Left lobe of liver (tissue), 2 donors: ENCODE results near the gene MIER1. TPM values are rescaled to one million over a fixed set of nuclear protein-coding genes. Genes with fewer than 3 reads are reported as not detected.
"Not testable (repeated sequence)": the region's sequence is repeated elsewhere in the genome, so short reads cannot be mapped to it uniquely, and the experiment has no call there.

Source experiments
- ATAC-seq: fragments of 200-7000 bp; cut with Tn5 transposase; one replicate; pipeline ENCODE4 v1.9.1; 2020; ENCODE audit warnings: mild to moderate bottlenecking, moderate library complexity
- DNase-seq: peaks from one replicate; pipeline ENCODE4 v3.0.0-alpha.2; 2020; ENCODE audit warnings: low spot score
- total RNA-seq: library from RNA; stranded (reverse); gene quantifications from one replicate; pipeline ENCODE4 v1.2.1, GENCODE V29; 2021
- donor health status: DM: no; HTN: no; CAD: no; lungs with moderate emphysema.
- donor health status: DM: no; HTN: yes; CAD: no.

Gene MIER1
- total RNA-seq: 12.7 TPM

- ATAC-seq (peak; percentile 93), DNase-seq (peak; percentile 98)
These were observed at the start of gene MIER1, which contains the start of gene DNAI4 for GRCh38 chr1:66924756-66925557. MIER1 (plus strand) TSS chr1:66924990; CDS start chr1:66925029, 39 bp downstream. DNAI4 (minus strand) TSS chr1:66924856; CDS start chr1:66924831, 25 bp downstream.

- ATAC-seq (no peak), DNase-seq (no peak)
These were observed 48.1 kb upstream of the MIER1 start for GRCh38 chr1:66876664-66877063.

GRCh38 chr1:66889030-66889429, 35.8 kb upstream of the MIER1 start:
- ATAC-seq: no peak
- DNase-seq: no peak

- DNase-seq (no peak), ATAC-seq (no peak)
These were observed 34.2 kb upstream of the MIER1 start for GRCh38 chr1:66890621-66891020.

GRCh38 chr1:66893712-66894111, 31.1 kb upstream of the MIER1 start:
- ATAC-seq: no peak
- no peak for DNase-seq

- DNase-seq, ATAC-seq: not testable (repeated sequence)
These were observed 9.6 kb upstream of the MIER1 start for GRCh38 chr1:66915203-66915602.

GRCh38 chr1:66916320-66916719, 8.5 kb upstream of the MIER1 start:
- DNase-seq (no peak), ATAC-seq (no peak)

GRCh38 chr1:66917476-66917875, 7.3 kb upstream of the MIER1 start:
- DNase-seq: no peak

GRCh38 chr1:66919063-66919462, 5.7 kb upstream of the MIER1 start:
- ATAC-seq (no peak), DNase-seq (no peak)

More at GRCh38 chr1:66917476-66917875, 7.3 kb upstream of the MIER1 start:
- no peak for ATAC-seq

- no peak for DNase-seq
- ATAC-seq: no peak
These were observed 5.0 kb upstream of the MIER1 start for GRCh38 chr1:66919828-66920227.

GRCh38 chr1:66920543-66920942, 4.2 kb upstream of the MIER1 start:
- ATAC-seq: no peak
- DNase-seq: no peak

GRCh38 chr1:66925558-66925910, 744 bp downstream of the MIER1 start:
- ATAC-seq: peak; percentile 2
- DNase-seq: no peak

- no peak for DNase-seq
- no peak for ATAC-seq
These were observed 1.2 kb downstream of the MIER1 start for GRCh38 chr1:66925944-66926343.

GRCh38 chr1:66927528-66927927, 2.7 kb downstream of the MIER1 start:
- ATAC-seq: no peak

GRCh38 chr1:66929146-66929688, 4.4 kb downstream of the MIER1 start:
- no peak for DNase-seq
- no peak for ATAC-seq

More at GRCh38 chr1:66927528-66927927, 2.7 kb downstream of the MIER1 start:
- DNase-seq: no peak

GRCh38 chr1:66929691-66929998, 4.9 kb downstream of the MIER1 start:
- DNase-seq: no peak
- no peak for ATAC-seq

GRCh38 chr1:66929999-66930822, 5.4 kb downstream of the MIER1 start:
- peak; percentile 85 for ATAC-seq

GRCh38 chr1:66930823-66931174, 6.0 kb downstream of the MIER1 start:
- ATAC-seq: peak; percentile 1
- DNase-seq: no peak

More at GRCh38 chr1:66929999-66930822, 5.4 kb downstream of the MIER1 start:
- DNase-seq: peak; percentile 97

- no peak for DNase-seq
- no peak for ATAC-seq
These were observed 6.8 kb downstream of the MIER1 start for GRCh38 chr1:66931590-66931989.

- DNase-seq (no peak), ATAC-seq (no peak)
These were observed 7.5 kb downstream of the MIER1 start for GRCh38 chr1:66932291-66932690.

GRCh38 chr1:66933887-66934700, 9.3 kb downstream of the MIER1 start:
- no peak for ATAC-seq
- no peak for DNase-seq
